Spleen (tissue), 11 donors: ENCODE measurements around the gene KDM4B. TPM values are rescaled to one million over a fixed set of nuclear protein-coding genes. Genes with fewer than 3 reads are reported as not detected.

ENCODE experiments used
- DNase-seq: peaks from one replicate; pipeline ENCODE4 v3.0.0-alpha.2; 2020
- H3K27ac ChIP-seq, 8 donors: fragments of 200-600 bp; sonication (generic) in 7 of 8; 1 replicate in 4 of 8; 2 replicates in 4 of 8; pipeline versions ENCODE4 v1.5.0 to v1.8.0; 2016 to 2021; ENCODE audit warnings: inconsistent platforms in 4 of 8, mild to moderate bottlenecking in 4 of 8, moderate library complexity in 1 of 8
- H3K27me3 ChIP-seq, 7 donors: fragments of 200-600 bp; sonication (generic) in 6 of 7; replicated peaks in 1 of 7; 1 replicate in 4 of 7; 2 replicates in 3 of 7; pipeline versions ENCODE4 v1.5.0 to v1.8.0; 2016 to 2021; ENCODE audit warnings: inconsistent platforms in 3 of 7, mild to moderate bottlenecking in 1 of 7
- H3K36me3 ChIP-seq, 6 donors: fragments of 200-600 bp; sonication (generic) in 5 of 6; 1 replicate in 4 of 6; 2 replicates in 2 of 6; pipeline versions ENCODE4 v1.5.0 to v1.8.0; 2016 to 2021; ENCODE audit warnings: inconsistent platforms in 2 of 6
- H3K4me1 ChIP-seq, 6 donors: fragments of 200-600 bp; sonication (generic) in 5 of 6; 1 replicate in 3 of 6; 2 replicates in 3 of 6; pipeline versions ENCODE4 v1.5.0 to v1.8.0; 2016 to 2021; ENCODE audit warnings: inconsistent platforms in 3 of 6
- H3K4me3 ChIP-seq, 8 donors: fragments of 200-600 bp; sonication (generic) in 7 of 8; 1 replicate in 4 of 8; 2 replicates in 4 of 8; pipeline versions ENCODE4 v1.5.0 to v1.8.0; 2016 to 2021; ENCODE audit warnings: inconsistent platforms in 4 of 8, mild to moderate bottlenecking in 4 of 8, moderate library complexity in 2 of 8
- H3K9me3 ChIP-seq, 8 donors: fragments of 200-600 bp; sonication (generic) in 7 of 8; 1 replicate in 4 of 8; 2 replicates in 4 of 8; pipeline versions ENCODE4 v1.5.0 to v1.8.0; 2016 to 2021; ENCODE audit warnings: inconsistent platforms in 4 of 8
- CTCF ChIP-seq, 11 experiments: fragments of 200-600 bp in 7 of 11; fragments of 450-650 bp in 4 of 11; sonication (generic) in 4 of 11; IDR thresholded peaks in 8 of 11; conservative IDR thresholded peaks in 3 of 11; 1 replicate in 7 of 11; 2 replicates in 4 of 11; pipeline versions ENCODE4 v1.4.0 to v1.8.0; 2016 to 2021; ENCODE audit warnings: antibody characterized with exemption in 11 of 11, inconsistent platforms in 4 of 11, mild to moderate bottlenecking in 1 of 11
- POLR2A ChIP-seq, 3 donors: fragments of 450-650 bp; IDR thresholded peaks; one replicate each; pipeline ENCODE4 v1.5.1; 2017; ENCODE audit warnings: antibody characterized with exemption in 3 of 3, mild to moderate bottlenecking in 1 of 3
- POLR2AphosphoS5 ChIP-seq, 3 donors: sonication (generic); formaldehyde crosslinking; IDR thresholded peaks; one replicate each; pipeline ENCODE4 v1.5.1; 2017; ENCODE audit warnings: antibody characterized with exemption in 3 of 3
- WGBS, 5 donors: extraction: QIAGEN DNeasy Blood & Tissue Kit in 3 of 5; methylation state at CpG; one replicate each; pipeline versions ENCODE4 v1.1.5 to v1.1.7; 2013 to 2018; 5-methylcytosine and 5-hydroxymethylcytosine counted together
- intact Hi-C: fragments of 100-400 bp; cut with DNase I; formaldehyde crosslinking; loops from one replicate; pipeline ENCODE4 v1.15.0; 2023; ENCODE audit warnings: low total_unique reads
- polyA plus RNA-seq, 3 donors: library from polyadenylated mRNA; stranded (reverse); fragments of 200-250 nt; gene quantifications; one replicate each; pipeline ENCODE4 v1.2.1, GENCODE V29; 2013
- total RNA-seq, 7 donors: library from RNA; depleted of rRNA in 3 of 7; stranded (reverse); fragments of >200 nt in 3 of 7; fragmentation: NEBNext Ultra II Directional in 4 of 7; extraction: Animal tissue kit (Norgen Biotek cat#: 25700) in 4 of 7; gene quantifications; one replicate each; pipeline versions ENCODE4 v1.1.0 to v1.2.1, GENCODE V29; 2016 to 2021
- donor health status: healthy with polysubstance abuse.
- donor health status: DM: no; HTN: no; CAD: no; lungs with moderate emphysema.
- donor health status: DM: no; HTN: no; CAD: no.
- donor health status: Bipolar disorder and iron deficiency.
- donor health status: healthy.
- donor health status: DM: no; HTN: no; CAD: no.
- donor health status: DM: yes; HTN: yes; CAD: no.

The KDM4B gene
- total and polyA plus RNA-seq, 10 donors, result 18.3 to 80.5 (median 52.4) TPM

GRCh38 chr19:5136073-5136855 is 167.4 kb downstream of the KDM4B start:
- Histone ChIP-seq H3K27me3 (no peaks in the 10 kb centered on the region), H3K27ac (peak overlapping the region in 6 of 8 donors; percentile 29 to 94 (median 52)), H3K36me3 (peaks cover 5 to 98% (median 85%) of the 10 kb centered on the region in 6 donors), H3K4me1 (peaks cover 29 to 98% (median 65%) of the 10 kb centered on the region in 6 donors), H3K9me3 (no peaks in the 10 kb centered on the region), H3K4me3 (no peak overlapping the region)
- TF ChIP-seq POLR2AphosphoS5 (IDR thresholded peaks at IDR 0.05), result peak in 1 of 3 donors; percentile 24
- no peak for TF ChIP-seq CTCF (IDR thresholded peaks at IDR 0.05 in 8 of 11, conservative IDR thresholded peaks at IDR 0.05 in 3 of 11)
- intact Hi-C loops, result no loop called here
- 70 to 86% (median 77%) methylated on average over 14 to 25 of the region's 25 CpGs for WGBS, 5 donors
- no peak for DNase-seq

- H3K27ac ChIP-seq, result peak overlapping the region in 3 of 8 donors; percentile 23 to 94 (median 60)
- H3K36me3 ChIP-seq, result peaks cover 5 to 100% (median 92%) of the 10 kb centered on the region in 6 donors
- no peak overlapping the region for H3K4me3 ChIP-seq
- TF ChIP-seq CTCF (IDR thresholded peaks at IDR 0.05 in 8 of 11, conservative IDR thresholded peaks at IDR 0.05 in 3 of 11) (no peak), POLR2A (IDR thresholded peaks at IDR 0.05) (no peak), POLR2AphosphoS5 (IDR thresholded peaks at IDR 0.05) (no peak)
- intact Hi-C loops, result no loop called here
- peaks cover 29 to 100% (median 67%) of the 10 kb centered on the region in 6 donors for H3K4me1 ChIP-seq
- H3K27me3 ChIP-seq, result no peaks in the 10 kb centered on the region
- DNase-seq, result no peak
- WGBS, 5 donors, result 90 to 96% (median 92%) methylated on average over 17 to 22 of the region's 22 CpGs
- no peaks in the 10 kb centered on the region for H3K9me3 ChIP-seq
These were observed 168.2 kb downstream of the KDM4B start for GRCh38 chr19:5137114-5137513.

- no peak for DNase-seq
- intact Hi-C loops, result no loop called here
These were observed 168.7 kb downstream of the KDM4B start for GRCh38 chr19:5137571-5138124.

More at GRCh38 chr19:5137571-5138124, 168.7 kb downstream of the KDM4B start:
- H3K36me3 ChIP-seq, result peaks cover 5 to 100% (median 93%) of the 10 kb centered on the region in 6 donors
- TF ChIP-seq POLR2A (IDR thresholded peaks at IDR 0.05) (no peak), POLR2AphosphoS5 (IDR thresholded peaks at IDR 0.05) (peak in 2 of 3 donors; percentile 8 to 68), CTCF (IDR thresholded peaks at IDR 0.05 in 8 of 11, conservative IDR thresholded peaks at IDR 0.05 in 3 of 11) (peak in 2 of 11 experiments; percentile 11 to 22)
- 92 to 95% (median 93%) methylated on average over 23 to 29 of the region's 29 CpGs for WGBS, 5 donors
- H3K27me3 ChIP-seq, result no peaks in the 10 kb centered on the region
- H3K4me3 ChIP-seq, result no peak overlapping the region
- no peaks in the 10 kb centered on the region for H3K9me3 ChIP-seq
- H3K4me1 ChIP-seq, result peaks cover 27 to 100% (median 67%) of the 10 kb centered on the region in 6 donors
- peak overlapping the region in 4 of 8 donors; percentile 5 to 68 (median 42) for H3K27ac ChIP-seq
